Measurements from ENCODE around the gene PRR27. TPM values are rescaled to one million over a fixed set of nuclear protein-coding genes. Genes with fewer than 3 reads are reported as not detected.

The PRR27 gene
- total RNA-seq, 8 experiments from 2014 or later: 0.04 to 1.7 (median 0.28) TPM

Other genes with a start within 250 kb of the PRR27 start
- not detected for gene CSN1S1, start 223.2 kb upstream of the PRR27 start, total RNA-seq
- gene CSN2, start 188.5 kb upstream of the PRR27 start, total RNA-seq: under 1 TPM in 4 of 8 experiments, not detected in 4; 0.17 to 0.42 (median 0.23) TPM
- not detected for gene STATH, start 158.3 kb upstream of the PRR27 start, total RNA-seq
- gene HTN3, start 125.8 kb upstream of the PRR27 start, total RNA-seq: not detected
- under 1 TPM in 2 of 8 experiments, not detected in 6; 0.28 to 0.33 TPM for gene HTN1, start 103.8 kb upstream of the PRR27 start, total RNA-seq
- gene ODAM, start 41.5 kb downstream of the PRR27 start, total RNA-seq: under 1 TPM in 1 of 8 experiments, not detected in 7; 0.40 TPM
- 100 to 1,000 TPM in 1 of 8 experiments, 10 to 100 TPM in 2, not detected in 5; 12.8 to 113 (median 93.4) TPM for gene FDCSP, start 71.9 kb downstream of the PRR27 start, total RNA-seq
- 1 to 10 TPM in 1 of 8 experiments, under 1 TPM in 1, not detected in 6; 0.52 to 1.2 TPM for gene CSN3, start 88.4 kb downstream of the PRR27 start, total RNA-seq
- 1 to 10 TPM in 1 of 8 experiments, under 1 TPM in 2, not detected in 5; 0.13 to 1.3 (median 0.43) TPM for gene CABS1, start 180.7 kb downstream of the PRR27 start, total RNA-seq
- gene SMR3A, start 206.5 kb downstream of the PRR27 start, total RNA-seq: 1 to 10 TPM in 1 of 8 experiments, under 1 TPM in 2, not detected in 5; 0.80 to 1.2 (median 0.97) TPM
- gene SMR3B, start 228.9 kb downstream of the PRR27 start, total RNA-seq: 1 to 10 TPM in 1 of 8 experiments, under 1 TPM in 3, not detected in 4; 0.32 to 1.8 (median 0.63) TPM
- gene OPRPN, start 243.7 kb downstream of the PRR27 start, total RNA-seq: 1 to 10 TPM in 1 of 8 experiments, under 1 TPM in 3, not detected in 4; 0.41 to 2.5 (median 0.51) TPM

Measured in motor neuron (in vitro differentiated cells).